Measurements from ENCODE around the gene FRMD4A.

GRCh38 chr10:13650961-13651360, 679.8 kb downstream of the FRMD4A start:
- no peak for TF ChIP-seq CTCF (IDR thresholded peaks at IDR 0.05)
- TF ChIP-seq POLR2A (IDR thresholded peaks at IDR 0.05) = no peak

All from uterus (tissue), 2 donors.